K562 (cell line): Measurements from ENCODE around the gene GLI3.

Experiments used
- CBX3 ChIP-seq, 2 experiments: IDR thresholded peaks; 1 replicate in 1 of 2; 2 replicates in 1 of 2; pipeline ENCODE4 v1.6.1; 2012; ENCODE audit warnings: inconsistent platforms in 2 of 2, low read length in 2 of 2, borderline replicate concordance in 1 of 2, control low read depth in 1 of 2
- CTCF ChIP-seq, 3 experiments: IDR thresholded peaks in 2 of 3; conservative IDR thresholded peaks in 1 of 3; 2 replicates each; pipeline ENCODE4 v1.5.1; 2011 to 2012; ENCODE audit warnings: low read length in 3 of 3, mild to moderate bottlenecking in 3 of 3, control low read depth in 2 of 3, improper control_type of control experiment in 1 of 3, inconsistent platforms in 1 of 3, low read depth in 1 of 3, mixed read lengths in 1 of 3, moderate library complexity in 1 of 3; ENCODE audit not compliant: insufficient read depth in 2 of 3
- EP300 ChIP-seq: IDR thresholded peaks from 2 replicates; pipeline ENCODE4 v1.6.1; 2012; ENCODE audit warnings: low read length, improper control_type of control experiment
- KDM1A ChIP-seq, 2 experiments: fragments of 450-650 bp; IDR thresholded peaks; 2 replicates each; pipeline ENCODE4 v1.6.1; 2016; ENCODE audit warnings: mild to moderate bottlenecking in 2 of 2
- MYC ChIP-seq, 2 experiments: fragments of 250-450 bp in 1 of 2; sonication (Bioruptor Pico) in 1 of 2; IDR thresholded peaks; 2 replicates each; pipeline versions ENCODE4 v1.5.1 to v1.6.1; 2012 to 2021; ENCODE audit warnings: low read depth in 2 of 2, borderline replicate concordance in 1 of 2, improper control_type of control experiment in 1 of 2, low read length in 1 of 2, mild to moderate bottlenecking in 1 of 2, moderate library complexity in 1 of 2
- NFIX ChIP-seq: fragments of 250-450 bp; sonication (Bioruptor Pico); IDR thresholded peaks from 2 replicates; pipeline ENCODE4 v1.4.0; 2020; ENCODE audit warnings: low read depth, mild to moderate bottlenecking, moderate library complexity
- POLR2AphosphoS5 ChIP-seq: IDR thresholded peaks from 2 replicates; pipeline ENCODE4 v1.6.1; 2011; ENCODE audit warnings: mild to moderate bottlenecking, low read depth, low read length, moderate library complexity; ENCODE audit not compliant: control insufficient read depth, insufficient read depth
- ZBTB33 ChIP-seq: sonication (generic); formaldehyde crosslinking; IDR thresholded peaks from 2 replicates; pipeline ENCODE4 v1.8.1; 2023; ENCODE audit warnings: mild to moderate bottlenecking, missing genetic modification reagents
- ZNF263 ChIP-seq: sonication (generic); formaldehyde crosslinking; IDR thresholded peaks from 2 replicates; pipeline ENCODE4 v1.8.0; 2022; ENCODE audit warnings: mild to moderate bottlenecking, missing genetic modification reagents, borderline replicate concordance
- ZNF79 ChIP-seq: fragments of 250-450 bp; sonication (Bioruptor Pico); IDR thresholded peaks from 2 replicates; pipeline ENCODE4 v1.4.0; 2020; ENCODE audit warnings: low read depth, mild to moderate bottlenecking, moderate library complexity

GRCh38 chr7:42125321-42125720 lies 111.7 kb downstream of the GLI3 start:
- TF ChIP-seq EP300 (no peak), POLR2AphosphoS5 (no peak), ZNF263 (CRISPR knock-in tag) (no peak), CBX3 (IDR thresholded peaks at IDR 0.05; ENCODE audit: borderline replicate concordance in 1 of 2, low read length in 2 of 2) (no peak), ZBTB33 (CRISPR knock-in tag) (no peak), MYC (IDR thresholded peaks at IDR 0.05; ENCODE audit: low read depth, low read length) (no peak), MYC (CRISPR knock-in tag; IDR thresholded peaks at IDR 0.05; ENCODE audit: borderline replicate concordance, low read depth) (no peak), KDM1A (IDR thresholded peaks at IDR 0.05) (no peak), NFIX (no peak), CTCF (IDR thresholded peaks at IDR 0.05 in 2 of 3, conservative IDR thresholded peaks at IDR 0.05 in 1 of 3; ENCODE audit: insufficient read depth in 2 of 3, low read depth in 1 of 3, low read length in 3 of 3) (no peak), ZNF79 (CRISPR knock-in tag) (no peak)
